Measurements from ENCODE around the gene NUDC. TPM values are rescaled to one million over a fixed set of nuclear protein-coding genes. Genes with fewer than 3 reads are reported as not detected.

The NUDC gene
- total and polyA plus RNA-seq, 9 of the 15 experiments (the other 6 are each of a cell fraction or from before 2014, with no cell fraction given) = 9.8 to 234 (median 149) TPM

- ChIA-PET POLR2A (no interaction called here), CTCF (ENCODE audit: low intra/inter-chr PET ratio) (no interaction called here)
- in situ Hi-C loops (cut with MboI) (no loop called here), intact Hi-C loops (cut with micrococcal nuclease) (no loop called here)
- WGBS (ENCODE audit: insufficient coverage, low coverage, missing lambda C conversion rate) = 17% methylated on average over 3 of the region's 3 CpGs
- Histone ChIP-seq H3K9me1 (ENCODE audit: control insufficient read depth, insufficient read depth, low read length) (no peaks in the 10 kb centered on the region), H3K27me3 (ENCODE audit: control insufficient read depth in 2 of 2, insufficient read depth in 2 of 2, low read length in 2 of 2) (no peaks in the 10 kb centered on the region; a peak in 1 of 5 replicates), H3K9ac (ENCODE audit: insufficient read depth in 1 of 2, low read depth in 2 of 2, low read length in 2 of 2) (peak overlapping the region; percentile 92 to 99), H3K27ac (ENCODE audit: extremely low read depth, low read depth, low read length) (peak overlapping the region; percentile 92), H4K20me1 (replicated peaks; ENCODE audit: control insufficient read depth, insufficient read depth, low read length) (peaks cover 12% of the 10 kb centered on the region), H3K4me1 (replicated peaks in 1 of 2; ENCODE audit: control insufficient read depth in 2 of 2, insufficient read depth in 2 of 2, low read length in 2 of 2) (peaks cover 18% of the 10 kb centered on the region in 2 experiments; a peak in 4 of 5 replicates), H2AFZ (ENCODE audit: low read depth, low read length) (no peak overlapping the region), H3K9me3 (replicated peaks; ENCODE audit: control insufficient read depth, insufficient read depth, low read depth, low read length) (no peaks in the 10 kb centered on the region), H3K36me3 (ENCODE audit: control insufficient read depth, insufficient read depth, low read length) (peaks cover 52% of the 10 kb centered on the region), H3K4me2 (ENCODE audit: insufficient read depth, low read length) (peak overlapping the region; percentile 97), H3K79me2 (ENCODE audit: control insufficient read depth, insufficient read depth, low read length) (peaks cover 59% of the 10 kb centered on the region), H3K4me3 (peak overlapping the region; percentile 79)
- FAIRE-seq = no peak
- no peak for TF ChIP-seq FOXJ2 (tag; IDR thresholded peaks at IDR 0.05)
- no peak for TF ChIP-seq CBX8 (IDR thresholded peaks at IDR 0.05; ENCODE audit: borderline replicate concordance, extremely low read depth, low read depth, low read length, poor library complexity, severe bottlenecking)
- no peak for TF ChIP-seq BACH1 (tag; IDR thresholded peaks at IDR 0.05)
- no peak for TF ChIP-seq CUX1 (CRISPR knock-in tag; IDR thresholded peaks at IDR 0.05)
- no peak for TF ChIP-seq ESRRB (CRISPR knock-in tag; IDR thresholded peaks at IDR 0.05; ENCODE audit: borderline replicate concordance)
- TF ChIP-seq HMGXB4 (CRISPR knock-in tag; IDR thresholded peaks at IDR 0.05) = no peak
- no peak for TF ChIP-seq TAL1 (IDR thresholded peaks at IDR 0.05)
- TF ChIP-seq NR2C1 (IDR thresholded peaks at IDR 0.05) = 0 out of 2 replicates have a peak, but pooled peaks have one; percentile 7
- no peak for TF ChIP-seq NR2C1 (tag; IDR thresholded peaks at IDR 0.05)
- 0 out of 2 replicates have a peak, but pooled peaks have one; percentile 24 for TF ChIP-seq NR2C2 (CRISPR knock-in tag; IDR thresholded peaks at IDR 0.05)
- no peak for TF ChIP-seq NR2C2 (tag; IDR thresholded peaks at IDR 0.05)
- no peak for TF ChIP-seq RBM14 (IDR thresholded peaks at IDR 0.05; ENCODE audit: borderline replicate concordance, insufficient read depth, low read depth, low read length)
- no TSS peak for BruUV-seq (replicated peaks)
- no peak for ATAC-seq
- no peak for DNase-seq (ENCODE audit: extremely low read depth in 1 of 4, low spot score in 3 of 4)
Observed at GRCh38 chr1:26922901-26923300, 1.4 kb downstream of the NUDC start.
